ENCODE measurements around the gene OXTR.

Gene OXTR

GRCh38 chr3:8802256-8802655 lies 32.8 kb upstream of the OXTR start:
- no peaks in the 10 kb centered on the region for H3K4me1 ChIP-seq (ENCODE audit: low read length)
- H3K9me3 ChIP-seq (replicated peaks; ENCODE audit: insufficient read depth, low read length) = no peaks in the 10 kb centered on the region
- H3K4me3 ChIP-seq (ENCODE audit: low read length) = no peak overlapping the region
- TF ChIP-seq EZH2 (optimal IDR thresholded peaks at IDR 0.05; ENCODE audit: low read depth, low read length) (no peak), EZH2phosphoT487 (IDR thresholded peaks at IDR 0.05; ENCODE audit: low read length) (no peak), CTCF (IDR thresholded peaks at IDR 0.05; ENCODE audit: low read length) (no peak)
- no peak overlapping the region for H3K27ac ChIP-seq (ENCODE audit: low read length)
- H3K4me2 ChIP-seq (ENCODE audit: low read depth, low read length) = no peak overlapping the region
- no peaks in the 10 kb centered on the region for H3K27me3 ChIP-seq (replicated peaks; ENCODE audit: insufficient read depth, low read length)
- no peak for DNase-seq
- H4K20me1 ChIP-seq (ENCODE audit: insufficient read depth, low read length) = no peaks in the 10 kb centered on the region
- no peaks in the 10 kb centered on the region for H3K79me2 ChIP-seq (ENCODE audit: low read length)
- no peak overlapping the region for H3K9ac ChIP-seq (ENCODE audit: low read length)
- no peaks in the 10 kb centered on the region for H3F3A ChIP-seq (ENCODE audit: insufficient read depth, low read length)
- no peaks in the 10 kb centered on the region for H3K36me3 ChIP-seq (replicated peaks; ENCODE audit: insufficient read depth, low read length)
- H3K9me2 ChIP-seq (replicated peaks; ENCODE audit: insufficient read depth, low read length) = no peaks in the 10 kb centered on the region
- H2AFZ ChIP-seq (ENCODE audit: low read length) = no peak overlapping the region

DNA sequence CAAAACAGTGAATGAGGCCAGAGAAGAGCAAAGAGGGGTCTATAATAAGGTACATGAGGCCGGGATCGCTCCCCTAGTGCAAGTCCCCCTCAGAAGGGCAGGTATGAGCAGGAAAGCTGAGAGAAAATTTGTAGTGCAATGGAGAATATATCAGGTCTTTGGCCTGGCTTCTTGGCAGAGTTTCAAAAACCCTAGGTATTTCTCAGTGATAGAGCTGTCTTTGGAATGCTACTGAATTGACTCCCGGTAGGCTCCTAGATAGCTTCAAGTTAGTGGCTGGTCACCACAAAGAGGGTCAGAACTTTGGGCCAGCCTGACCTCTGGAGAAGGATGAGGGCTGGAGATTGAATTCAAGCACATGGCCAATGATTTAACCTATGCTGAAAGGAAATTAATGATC lies 30.6 kb upstream of the OXTR start:
- Histone ChIP-seq H2AFZ (ENCODE audit: low read length) (no peak overlapping the region), H4K20me1 (ENCODE audit: insufficient read depth, low read length) (no peaks in the 10 kb centered on the region), H3K9me3 (replicated peaks; ENCODE audit: insufficient read depth, low read length) (no peaks in the 10 kb centered on the region), H3K4me2 (ENCODE audit: low read depth, low read length) (no peak overlapping the region), H3K4me1 (ENCODE audit: low read length) (no peaks in the 10 kb centered on the region), H3K9me2 (replicated peaks; ENCODE audit: insufficient read depth, low read length) (no peaks in the 10 kb centered on the region), H3K4me3 (ENCODE audit: low read length) (no peak overlapping the region), H3K9ac (ENCODE audit: low read length) (no peak overlapping the region), H3K79me2 (ENCODE audit: low read length) (no peaks in the 10 kb centered on the region), H3K36me3 (replicated peaks; ENCODE audit: insufficient read depth, low read length) (no peaks in the 10 kb centered on the region), H3K27ac (ENCODE audit: low read length) (no peak overlapping the region), H3F3A (ENCODE audit: insufficient read depth, low read length) (no peaks in the 10 kb centered on the region), H3K27me3 (replicated peaks; ENCODE audit: insufficient read depth, low read length) (no peaks in the 10 kb centered on the region)
- no peak for TF ChIP-seq EZH2phosphoT487 (IDR thresholded peaks at IDR 0.05; ENCODE audit: low read length)
- no peak for TF ChIP-seq CTCF (IDR thresholded peaks at IDR 0.05; ENCODE audit: low read length)
- no peak for TF ChIP-seq EZH2 (optimal IDR thresholded peaks at IDR 0.05; ENCODE audit: low read depth, low read length)
- DNase-seq = no peak

DNA sequence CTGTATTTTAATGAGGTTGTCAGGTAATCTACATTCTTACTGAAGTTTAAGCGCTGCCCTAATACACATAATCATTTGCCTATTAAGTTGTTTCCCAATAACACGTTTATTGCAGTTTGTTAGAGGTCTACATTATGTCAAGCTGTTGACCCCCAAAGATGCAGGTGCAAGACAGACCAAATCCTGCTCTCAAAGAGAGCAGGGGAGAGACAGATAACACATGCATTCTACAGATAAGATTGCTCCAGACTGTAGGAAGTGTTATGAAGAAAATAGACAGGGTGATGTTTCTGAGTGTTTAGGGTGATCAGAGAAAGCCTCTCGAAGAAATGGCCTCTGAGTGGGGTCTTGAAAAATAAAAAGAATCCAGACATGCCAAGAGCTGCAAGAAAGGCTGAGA lies 24.8 kb upstream of the OXTR start:
- Histone ChIP-seq H3K79me2 (ENCODE audit: low read length) (no peaks in the 10 kb centered on the region), H3K4me3 (ENCODE audit: low read length) (no peak overlapping the region), H3K9me3 (replicated peaks; ENCODE audit: insufficient read depth, low read length) (no peaks in the 10 kb centered on the region), H3K4me1 (ENCODE audit: low read length) (no peaks in the 10 kb centered on the region), H3K9me2 (replicated peaks; ENCODE audit: insufficient read depth, low read length) (no peaks in the 10 kb centered on the region), H3K4me2 (ENCODE audit: low read depth, low read length) (no peak overlapping the region), H2AFZ (ENCODE audit: low read length) (no peak overlapping the region), H4K20me1 (ENCODE audit: insufficient read depth, low read length) (no peaks in the 10 kb centered on the region), H3F3A (ENCODE audit: insufficient read depth, low read length) (no peaks in the 10 kb centered on the region), H3K36me3 (replicated peaks; ENCODE audit: insufficient read depth, low read length) (no peaks in the 10 kb centered on the region), H3K27me3 (replicated peaks; ENCODE audit: insufficient read depth, low read length) (no peaks in the 10 kb centered on the region), H3K27ac (ENCODE audit: low read length) (no peak overlapping the region), H3K9ac (ENCODE audit: low read length) (no peak overlapping the region)
- TF ChIP-seq EZH2phosphoT487 (IDR thresholded peaks at IDR 0.05; ENCODE audit: low read length) (no peak), CTCF (IDR thresholded peaks at IDR 0.05; ENCODE audit: low read length) (no peak), EZH2 (optimal IDR thresholded peaks at IDR 0.05; ENCODE audit: low read depth, low read length) (no peak)
- DNase-seq = no peak
